GM12892 (cell line): ENCODE results near the gene SAYSD1.

Experiments used
- DNase-seq: peaks from one replicate; pipeline ENCODE4 v3.0.0; 2011; ENCODE audit not compliant: insufficient read length
- FAIRE-seq: peaks from 2 replicates; lab custom pipeline; 2011; peaks lifted over from hg19 to GRCh38; lab: Jason Lieb, UNC
- POLR2A ChIP-seq: IDR thresholded peaks from 2 replicates; pipeline ENCODE4 v1.6.1; 2011; ENCODE audit warnings: low read depth, low read length, control low read depth
- POLR2AphosphoS5 ChIP-seq: IDR thresholded peaks from 2 replicates; pipeline ENCODE4 v1.6.1; 2011; ENCODE audit warnings: low read depth, low read length, control low read depth
- TAF1 ChIP-seq: IDR thresholded peaks from 2 replicates; pipeline ENCODE4 v1.6.1; 2011; ENCODE audit warnings: low read depth, mild to moderate bottlenecking, control low read depth, low read length, borderline replicate concordance

The SAYSD1 gene

GRCh38 chr6:39054577-39055142, 60.3 kb downstream of the SAYSD1 start:
- TF ChIP-seq POLR2A (no peak), TAF1 (no peak), POLR2AphosphoS5 (no peak)
- FAIRE-seq (no peak), DNase-seq (no peak)
